GM18861 (cell line): ENCODE data around the gene ANXA8.
"Not testable (repeated sequence)": the region's sequence is repeated elsewhere in the genome, so short reads cannot be mapped to it uniquely, and the experiment has no call there.

ENCODE experiments used
- ATAC-seq: cut with Tn5 transposase; IDR thresholded peaks from one replicate; pipeline ENCODE4 v1.9.1; 2021; ENCODE audit not compliant: unreplicated experiment

ANXA8 gene

GRCh38 chr10:47465216-47465917, 18.5 kb downstream of the ANXA8 start:
- ATAC-seq = not testable (repeated sequence)

- ATAC-seq = not testable (repeated sequence)
These were observed 21.1 kb downstream of the ANXA8 start for GRCh38 chr10:47462577-47463358.

- not testable (repeated sequence) for ATAC-seq
These were observed 22.6 kb downstream of the ANXA8 start for GRCh38 chr10:47461261-47461687.

- ATAC-seq = no peak
These were observed 25.3 kb downstream of the ANXA8 start for GRCh38 chr10:47458466-47459154.

- no peak for ATAC-seq
These were observed 26.1 kb downstream of the ANXA8 start for GRCh38 chr10:47457826-47458225.

- ATAC-seq = no peak
These were observed 26.4 kb downstream of the ANXA8 start for GRCh38 chr10:47457528-47457820.

- ATAC-seq = no peak
These were observed 27.0 kb downstream of the ANXA8 start for GRCh38 chr10:47456794-47457527.

- no peak for ATAC-seq
These were observed 27.7 kb downstream of the ANXA8 start for GRCh38 chr10:47456079-47456785.

- ATAC-seq = not testable (repeated sequence)
These were observed 28.4 kb downstream of the ANXA8 start for GRCh38 chr10:47455350-47456078.

- no peak for ATAC-seq
These were observed 29.2 kb downstream of the ANXA8 start for GRCh38 chr10:47454780-47455058.

- ATAC-seq = no peak
These were observed 29.7 kb downstream of the ANXA8 start for GRCh38 chr10:47454008-47454779.

GRCh38 chr10:47453141-47454007, 30.5 kb downstream of the ANXA8 start:
- no peak for ATAC-seq

GRCh38 chr10:47452495-47453140, 31.3 kb downstream of the ANXA8 start:
- ATAC-seq = no peak

GRCh38 chr10:47451998-47452494, 31.9 kb downstream of the ANXA8 start:
- no peak for ATAC-seq

GRCh38 chr10:47451273-47451997, 32.5 kb downstream of the ANXA8 start:
- no peak for ATAC-seq

GRCh38 chr10:47450442-47450841, 33.5 kb downstream of the ANXA8 start:
- ATAC-seq = no peak

GRCh38 chr10:47449979-47450378, 33.9 kb downstream of the ANXA8 start:
- ATAC-seq = no peak
